Activated CD8-positive, alpha-beta T cell treated with anti-CD3 and anti-CD28 coated beads for 36 hours (primary cell): ENCODE results near the gene REC114. TPM values are rescaled to one million over a fixed set of nuclear protein-coding genes. Genes with fewer than 3 reads are reported as not detected.

Experiments used
- ATAC-seq: fragments of 200-7000 bp; cut with Tn5 transposase; one replicate; pipeline ENCODE4 v1.10.0; 2021; ENCODE audit warnings: mild to moderate bottlenecking, moderate library complexity
- CTCF ChIA-PET: fragments of 350-600 bp; sonication (Branson Sonifier 250); formaldehyde crosslinking; loops from one replicate; lab custom pipeline; 2021; ENCODE audit warnings: antibody characterized with exemption; lab: Charles Lee
- POLR2A ChIA-PET: fragments of 350-600 bp; sonication (Branson Sonifier 250); formaldehyde crosslinking; loops from one replicate; lab custom pipeline; 2021; ENCODE audit warnings: antibody characterized with exemption; lab: Charles Lee
- DNase-seq: peaks from one replicate; pipeline ENCODE4 v3.0.0-alpha.2; 2020
- H3K27ac Mint-ChIP-seq: one replicate; pipeline ENCODE4 v1.8.0; 2021; ENCODE audit warnings: mild to moderate bottlenecking, mixed read lengths
- H3K27me3 Mint-ChIP-seq: one replicate; pipeline ENCODE4 v1.8.0; 2021; ENCODE audit warnings: mixed read lengths
- H3K36me3 Mint-ChIP-seq: one replicate; pipeline ENCODE4 v1.8.0; 2021; ENCODE audit warnings: low read depth, mixed read lengths
- H3K4me1 Mint-ChIP-seq: one replicate; pipeline ENCODE4 v1.8.0; 2021; ENCODE audit warnings: low read depth, mixed read lengths
- H3K4me3 Mint-ChIP-seq: one replicate; pipeline ENCODE4 v1.8.0; 2021; ENCODE audit warnings: mild to moderate bottlenecking, moderate library complexity, mixed read lengths
- H3K9me3 Mint-ChIP-seq: one replicate; pipeline ENCODE4 v1.8.0; 2021; ENCODE audit warnings: mixed read lengths
- intact Hi-C: fragments of 100-400 bp; cut with micrococcal nuclease; formaldehyde crosslinking; loops from one replicate; pipeline ENCODE4 v1.10.0; 2022
- total RNA-seq, 2 experiments: library from RNA; stranded (reverse); gene quantifications; one replicate each; pipeline ENCODE4 v1.2.3, GENCODE V29; 2021
- TF ChIP-seq, protein P1 (sequence below): fragments of 200-600 bp; IDR thresholded peaks from one replicate; pipeline ENCODE4 v1.8.0; 2022; ENCODE audit warnings: antibody characterized with exemption, mild to moderate bottlenecking

REC114 gene
- total RNA-seq, 2 experiments from 2014 or later: not detected

DNA sequence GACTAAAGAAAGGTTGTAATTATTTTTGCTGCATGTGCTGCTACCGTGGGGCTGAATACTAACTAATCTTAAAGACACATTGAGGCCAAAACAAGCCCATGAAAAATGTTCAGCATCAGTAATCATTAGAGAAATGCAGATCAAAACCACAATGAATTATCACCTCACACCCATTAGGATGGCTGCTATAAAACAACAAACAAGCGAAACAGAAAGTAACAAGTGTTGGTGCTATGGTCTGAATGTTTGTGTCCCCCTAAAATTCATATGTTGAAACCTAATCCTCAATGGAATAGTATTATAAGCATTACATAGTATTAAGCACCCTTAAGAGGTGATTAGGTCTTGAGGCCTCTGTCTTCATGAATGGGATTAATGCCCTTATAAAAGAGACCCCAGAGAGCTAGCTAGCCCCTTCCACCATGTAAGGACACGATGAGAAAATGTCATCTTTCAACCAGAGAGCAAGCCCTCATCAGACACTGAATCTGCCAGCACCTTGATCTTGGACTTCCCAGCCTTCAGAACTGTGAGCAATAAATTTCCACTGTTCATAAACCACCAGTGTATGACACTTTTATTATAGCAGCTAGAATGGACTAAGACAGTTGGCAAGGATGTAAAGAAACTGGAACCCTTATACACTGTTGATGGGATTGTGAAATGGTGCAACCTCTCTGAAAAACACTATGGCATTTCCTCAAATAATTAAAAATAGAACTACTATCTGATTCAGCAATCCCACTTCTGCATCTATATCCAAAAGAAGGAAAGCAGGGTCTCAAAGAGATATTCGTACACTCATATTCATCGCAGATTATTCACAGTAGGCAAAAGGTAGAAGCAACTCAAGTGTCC, 76.1 kb downstream of the REC114 start:
- ATAC-seq: no peak
- no peaks in the 10 kb centered on the region for H3K36me3 Mint-ChIP-seq
- H3K9me3 Mint-ChIP-seq: no peaks in the 10 kb centered on the region
- H3K27me3 Mint-ChIP-seq: no peaks in the 10 kb centered on the region
- H3K4me3 Mint-ChIP-seq: no peak overlapping the region
- H3K27ac Mint-ChIP-seq: no peak overlapping the region
- ChIA-PET CTCF (no interaction called here), POLR2A (no interaction called here)
- intact Hi-C loops: no loop called here
- peaks cover 6% of the 10 kb centered on the region for H3K4me1 Mint-ChIP-seq
- DNase-seq: no peak
- TF ChIP-seq, protein P1, sequence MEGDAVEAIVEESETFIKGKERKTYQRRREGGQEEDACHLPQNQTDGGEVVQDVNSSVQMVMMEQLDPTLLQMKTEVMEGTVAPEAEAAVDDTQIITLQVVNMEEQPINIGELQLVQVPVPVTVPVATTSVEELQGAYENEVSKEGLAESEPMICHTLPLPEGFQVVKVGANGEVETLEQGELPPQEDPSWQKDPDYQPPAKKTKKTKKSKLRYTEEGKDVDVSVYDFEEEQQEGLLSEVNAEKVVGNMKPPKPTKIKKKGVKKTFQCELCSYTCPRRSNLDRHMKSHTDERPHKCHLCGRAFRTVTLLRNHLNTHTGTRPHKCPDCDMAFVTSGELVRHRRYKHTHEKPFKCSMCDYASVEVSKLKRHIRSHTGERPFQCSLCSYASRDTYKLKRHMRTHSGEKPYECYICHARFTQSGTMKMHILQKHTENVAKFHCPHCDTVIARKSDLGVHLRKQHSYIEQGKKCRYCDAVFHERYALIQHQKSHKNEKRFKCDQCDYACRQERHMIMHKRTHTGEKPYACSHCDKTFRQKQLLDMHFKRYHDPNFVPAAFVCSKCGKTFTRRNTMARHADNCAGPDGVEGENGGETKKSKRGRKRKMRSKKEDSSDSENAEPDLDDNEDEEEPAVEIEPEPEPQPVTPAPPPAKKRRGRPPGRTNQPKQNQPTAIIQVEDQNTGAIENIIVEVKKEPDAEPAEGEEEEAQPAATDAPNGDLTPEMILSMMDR: no peak

DNA sequence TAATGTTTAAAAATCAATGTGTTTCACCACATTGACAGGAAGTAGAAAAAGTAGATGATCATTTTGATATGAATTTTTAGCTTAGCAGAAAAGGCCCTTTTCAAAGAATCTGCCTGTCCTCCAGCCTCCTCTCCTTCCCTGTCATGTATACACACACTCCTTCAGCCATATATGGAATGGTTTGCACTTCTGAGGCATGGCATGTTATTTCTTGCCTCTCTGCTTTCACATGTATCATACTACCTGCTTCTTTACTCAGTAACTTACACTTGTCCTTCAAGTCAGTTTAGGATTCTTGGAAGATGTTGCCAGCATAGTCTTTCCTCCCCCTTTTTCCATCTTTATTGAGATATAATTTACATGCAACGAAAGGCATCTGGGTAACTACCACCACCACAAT, 79.0 kb downstream of the REC114 start:
- Mint-ChIP-seq H3K27ac (no peak overlapping the region), H3K36me3 (no peaks in the 10 kb centered on the region), H3K27me3 (no peaks in the 10 kb centered on the region), H3K9me3 (no peaks in the 10 kb centered on the region), H3K4me3 (no peak overlapping the region), H3K4me1 (peaks cover 6% of the 10 kb centered on the region)
- POLR2A ChIA-PET: no interaction called here
- DNase-seq: no peak
- intact Hi-C loops: no loop called here
- no peak for ATAC-seq
- CTCF ChIA-PET: no interaction called here
- TF ChIP-seq, protein P1: no peak

DNA sequence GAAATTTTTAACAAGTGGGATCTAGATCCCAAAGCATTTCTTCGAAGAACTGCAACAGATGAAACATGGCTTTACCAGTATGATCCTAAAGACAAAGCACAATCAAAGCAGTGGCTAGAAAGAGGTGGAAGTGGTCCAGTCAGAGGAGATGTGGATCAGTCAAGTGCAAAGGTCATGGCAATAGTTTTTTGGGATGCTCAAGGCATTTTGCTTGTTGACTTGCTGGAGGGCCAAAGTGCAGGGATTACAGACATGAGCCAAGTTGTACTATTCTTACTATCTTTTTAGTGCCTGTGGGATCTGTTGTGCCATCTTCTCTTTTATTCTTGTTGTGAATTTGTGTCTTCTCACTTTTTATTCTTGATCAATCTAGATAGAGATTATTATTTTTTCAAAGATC, 82.0 kb downstream of the REC114 start:
- TF ChIP-seq, protein P1: no peak
- ATAC-seq (no peak), DNase-seq (no peak)
- Mint-ChIP-seq H3K27ac (no peak overlapping the region), H3K27me3 (peaks cover 1% of the 10 kb centered on the region), H3K4me1 (no peaks in the 10 kb centered on the region), H3K36me3 (no peaks in the 10 kb centered on the region), H3K9me3 (no peaks in the 10 kb centered on the region), H3K4me3 (no peak overlapping the region)
- ChIA-PET POLR2A (interaction anchor here (0.5 kb wide), 1 partner anchor 17 kb away, joined by 3 read pairs; no protein-coding TSS in a partner anchor), CTCF (no interaction called here)
- intact Hi-C loops: no loop called here

DNA sequence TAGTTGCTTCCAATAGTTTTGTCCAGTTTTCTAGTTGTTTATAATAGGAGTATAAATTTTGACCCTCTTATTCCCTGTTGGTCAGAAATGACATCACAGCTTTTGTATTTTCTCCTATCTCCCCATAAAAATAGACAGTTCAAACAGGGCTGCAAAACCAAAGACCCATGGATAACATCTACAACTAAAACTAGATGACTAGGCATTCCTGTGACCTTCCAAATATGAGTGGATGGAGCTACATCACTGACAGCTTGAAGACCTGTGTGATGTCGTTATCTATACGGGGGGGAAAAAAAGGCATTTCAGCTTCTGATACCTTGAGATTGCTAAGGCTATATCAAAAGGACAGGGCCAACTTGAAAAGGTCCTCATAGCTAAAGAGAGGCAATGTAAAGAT, 84.6 kb downstream of the REC114 start:
- no peak for ATAC-seq
- intact Hi-C loops: no loop called here
- Mint-ChIP-seq H3K9me3 (peaks cover 2% of the 10 kb centered on the region), H3K36me3 (no peaks in the 10 kb centered on the region), H3K4me3 (no peak overlapping the region), H3K4me1 (no peaks in the 10 kb centered on the region), H3K27me3 (peaks cover 1% of the 10 kb centered on the region), H3K27ac (no peak overlapping the region)
- ChIA-PET POLR2A (no interaction called here), CTCF (interaction anchor here (1.3 kb wide), 1 partner anchor 177 kb away, joined by 4 read pairs; no protein-coding TSS in a partner anchor)
- TF ChIP-seq, protein P1: no peak
- no peak for DNase-seq

DNA sequence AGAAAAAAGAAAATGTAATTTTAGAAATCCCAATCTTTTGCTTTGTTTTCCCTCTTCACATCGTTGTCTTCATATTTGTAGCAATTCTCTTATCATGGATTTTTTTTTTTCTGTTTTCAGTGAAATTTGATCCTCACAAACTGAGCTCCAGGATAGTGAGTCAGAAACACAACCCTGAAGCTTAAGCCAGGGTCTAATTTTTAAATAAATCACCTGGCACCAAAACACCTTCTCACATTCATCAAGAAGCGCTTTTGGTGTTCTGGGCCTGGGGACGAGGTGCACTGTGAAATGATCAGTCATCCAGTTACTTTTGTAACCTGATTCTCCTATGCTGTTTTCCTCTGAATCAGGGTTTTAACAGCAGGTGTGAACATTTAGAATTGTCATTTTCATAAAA, 87.7 kb downstream of the REC114 start:
- ATAC-seq: no peak
- intact Hi-C loops: no loop called here
- Mint-ChIP-seq H3K27me3 (peaks cover 1% of the 10 kb centered on the region), H3K27ac (no peak overlapping the region), H3K4me1 (no peaks in the 10 kb centered on the region), H3K36me3 (no peaks in the 10 kb centered on the region), H3K4me3 (no peak overlapping the region), H3K9me3 (peaks cover 2% of the 10 kb centered on the region)
- no peak for DNase-seq
- TF ChIP-seq, protein P1: no peak
- CTCF ChIA-PET: interaction anchor here (1.2 kb wide), 1 partner anchor 66 kb away, joined by 6 read pairs; no protein-coding TSS in a partner anchor
- POLR2A ChIA-PET: interaction anchor here (1.0 kb wide), 1 partner anchor 174 kb away, joined by 3 read pairs; no protein-coding TSS in a partner anchor
